NOMO-1 treated with dmso at 0.1 percent for 144 hours (cell line): ENCODE measurements around the gene PLS1.

ENCODE experiments used
- DNase-seq: peaks from one replicate; lab custom pipeline; 2025; ENCODE audit not compliant: unreplicated experiment; lab: John Stamatoyannopoulos, UW

Gene PLS1

GRCh38 chr3:142636664-142637063, 40.5 kb downstream of the PLS1 start:
- no peak for DNase-seq

GRCh38 chr3:142638291-142638690, 42.1 kb downstream of the PLS1 start:
- DNase-seq = no peak

GRCh38 chr3:142641504-142641903, 45.3 kb downstream of the PLS1 start:
- no peak for DNase-seq

GRCh38 chr3:142642956-142643355, 46.8 kb downstream of the PLS1 start:
- DNase-seq = no peak

GRCh38 chr3:142644502-142644901, 48.3 kb downstream of the PLS1 start:
- DNase-seq = no peak

- no peak for DNase-seq
Observed at GRCh38 chr3:142645236-142645793, 49.1 kb downstream of the PLS1 start.

- DNase-seq = no peak
Observed at GRCh38 chr3:142646020-142646785, 50.0 kb downstream of the PLS1 start.

- DNase-seq = no peak
Observed at GRCh38 chr3:142647856-142648255, 51.7 kb downstream of the PLS1 start.

- no peak for DNase-seq
Observed at GRCh38 chr3:142648950-142649349, 52.8 kb downstream of the PLS1 start.

- no peak for DNase-seq
Observed at GRCh38 chr3:142650001-142650693, 54.0 kb downstream of the PLS1 start.

- no peak for DNase-seq
Observed at GRCh38 chr3:142651711-142652110, 55.5 kb downstream of the PLS1 start.

GRCh38 chr3:142652826-142653292, 56.7 kb downstream of the PLS1 start:
- no peak for DNase-seq

- DNase-seq = peak; percentile 65
Observed at GRCh38 chr3:142656575-142656974, 60.4 kb downstream of the PLS1 start.

- DNase-seq = no peak
Observed at GRCh38 chr3:142657033-142657432, 60.8 kb downstream of the PLS1 start.

- DNase-seq = no peak
Observed at GRCh38 chr3:142660383-142660782, 64.2 kb downstream of the PLS1 start.

- DNase-seq = no peak
Observed at GRCh38 chr3:142660893-142661292, 64.7 kb downstream of the PLS1 start.

GRCh38 chr3:142663865-142664264, 67.7 kb downstream of the PLS1 start:
- DNase-seq = no peak

GRCh38 chr3:142664311-142664710, 68.1 kb downstream of the PLS1 start:
- no peak for DNase-seq

GRCh38 chr3:142664819-142665218, 68.6 kb downstream of the PLS1 start:
- no peak for DNase-seq

GRCh38 chr3:142670120-142670519, 73.9 kb downstream of the PLS1 start:
- no peak for DNase-seq

GRCh38 chr3:142676151-142676550, 80.0 kb downstream of the PLS1 start:
- DNase-seq = no peak

- no peak for DNase-seq
Observed at GRCh38 chr3:142680710-142681109, 84.5 kb downstream of the PLS1 start.
